ENCODE data around the gene SH2D5.

GRCh38 chr1:20701446-20701845, 31.1 kb downstream of the SH2D5 start:
- TF ChIP-seq HIC1 (tag by site-specific recombination; IDR thresholded peaks at IDR 0.05) (no peak), CTCF (tag by site-specific recombination; IDR thresholded peaks at IDR 0.05) (no peak), OSR2 (tag by site-specific recombination; IDR thresholded peaks at IDR 0.05) (no peak), YY1 (tag by site-specific recombination; IDR thresholded peaks at IDR 0.05) (no peak), ZNF404 (tag by site-specific recombination; IDR thresholded peaks at IDR 0.05) (no peak), ZNF19 (tag by site-specific recombination; IDR thresholded peaks at IDR 0.05; ENCODE audit: low read depth) (no peak), PBX3 (CRISPR knock-in tag; IDR thresholded peaks at IDR 0.05) (no peak)
